Measurements from ENCODE around the gene EFHD1. TPM values are rescaled to one million over a fixed set of nuclear protein-coding genes. Genes with fewer than 3 reads are reported as not detected.

EFHD1 gene, protein sequence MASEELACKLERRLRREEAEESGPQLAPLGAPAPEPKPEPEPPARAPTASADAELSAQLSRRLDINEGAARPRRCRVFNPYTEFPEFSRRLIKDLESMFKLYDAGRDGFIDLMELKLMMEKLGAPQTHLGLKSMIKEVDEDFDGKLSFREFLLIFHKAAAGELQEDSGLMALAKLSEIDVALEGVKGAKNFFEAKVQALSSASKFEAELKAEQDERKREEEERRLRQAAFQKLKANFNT
- 0.33 TPM for total RNA-seq
- polyA plus RNA-seq: 14.1 TPM
- long read RNA-seq, donor 1: 0 reads
- long read RNA-seq, donor 2, partial matches to known transcripts: 0 of 3 reads
- long read RNA-seq, donor 2, other reads (novel, unspliced or antisense): 0 of 3 reads
- long read RNA-seq, donor 3, partial matches to known transcripts: 0 of 1 reads
- long read RNA-seq, donor 3, other reads (novel, unspliced or antisense): 0 of 1 reads
- long read RNA-seq, donor 4: 0 reads
- long read RNA-seq, donor 5, transcript EFHD1-201 (4 exons, 2,259 nt): major isoform, 7 of 8 reads
- long read RNA-seq, donor 5, partial matches to known transcripts: 0 of 8 reads
- long read RNA-seq, donor 5, other reads (novel, unspliced or antisense): 0 of 8 reads
- long read RNA-seq, donor 6: 0 reads
- long read RNA-seq, donor 7: 0 reads
- long read RNA-seq, donor 8: 0 reads
- long read RNA-seq, donor 9: 0 reads
- long read RNA-seq, donor 10: 0 reads

- H3K27me3 ChIP-seq (ENCODE audit: control insufficient read depth in 2 of 2, insufficient read depth in 1 of 2, low read length in 1 of 2): peaks cover 63 to 92% of the 10 kb centered on the region in 2 donors
- peak within 1 kb of the TSS; percentile 33 to 49 for H3K4me3 ChIP-seq (ENCODE audit: low read length in 2 of 2)
- DNase-seq (ENCODE audit: low read depth in 6 of 9, low spot score in 9 of 9): peak in 8 of 9 donors; percentile 1 to 64 (median 24)
- H3K4me1 ChIP-seq (ENCODE audit: control insufficient read depth in 2 of 2, insufficient read depth in 2 of 2, low read length in 2 of 2): peaks cover 5 to 6% of the 10 kb centered on the region in 2 donors
- no peak within 1 kb of the TSS for H3K27ac ChIP-seq (ENCODE audit: low read depth in 1 of 2, low read length in 1 of 2)
- H3K9me3 ChIP-seq (ENCODE audit: control insufficient read depth in 2 of 2, insufficient read depth in 1 of 2, low read length in 1 of 2): peaks cover 0 to 1% of the 10 kb centered on the region in 2 donors
- no peaks in the 10 kb centered on the region for H3K36me3 ChIP-seq (ENCODE audit: control insufficient read depth in 2 of 2, insufficient read depth in 2 of 2, low read length in 1 of 2)
- 1% methylated on average over 90 of the region's 90 CpGs for WGBS
Measured at GRCh38 chr2:232633413-232634205, at the start of gene EFHD1. Gene EFHD1, plus strand, starts transcription at chr2:232633604. Its CDS starts 101 bp downstream, at chr2:232633705.

DNA sequence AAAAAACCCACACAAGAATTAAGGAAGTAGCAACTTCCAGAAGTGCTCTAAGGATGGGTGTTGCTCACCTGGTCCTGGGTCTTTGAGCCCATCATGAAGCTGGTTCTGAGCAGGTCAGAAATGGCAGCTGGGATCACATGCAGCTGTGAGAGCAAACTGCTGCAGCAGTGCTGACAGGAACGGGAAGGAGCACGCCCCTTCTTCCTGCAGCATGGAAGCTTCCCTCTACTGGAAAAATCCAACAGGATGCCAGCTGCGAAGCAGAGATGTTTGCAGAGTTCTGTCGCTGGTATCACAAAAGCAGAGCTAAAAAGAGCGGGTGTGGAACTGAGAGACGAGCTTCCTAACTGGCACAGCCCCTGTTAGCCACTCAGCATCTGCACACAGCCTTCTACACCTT, 49.2 kb upstream of the EFHD1 start:
- no peaks in the 10 kb centered on the region for H3K9me3 ChIP-seq (ENCODE audit: control insufficient read depth in 2 of 2, insufficient read depth in 1 of 2, low read length in 1 of 2)
- H3K27ac ChIP-seq (ENCODE audit: low read depth in 1 of 2, low read length in 1 of 2): no peak overlapping the region
- no peaks in the 10 kb centered on the region for H3K4me1 ChIP-seq (ENCODE audit: control insufficient read depth in 2 of 2, insufficient read depth in 2 of 2, low read length in 2 of 2)
- 97% methylated on average over 6 of the region's 6 CpGs for WGBS
- peaks cover 23 to 24% of the 10 kb centered on the region in 2 donors for H3K36me3 ChIP-seq (ENCODE audit: control insufficient read depth in 2 of 2, insufficient read depth in 2 of 2, low read length in 1 of 2)
- H3K4me3 ChIP-seq (ENCODE audit: low read length in 2 of 2): no peak overlapping the region
- H3K27me3 ChIP-seq (ENCODE audit: control insufficient read depth in 2 of 2, insufficient read depth in 1 of 2, low read length in 1 of 2): no peaks in the 10 kb centered on the region
- no peak for DNase-seq (ENCODE audit: low read depth in 6 of 9, low spot score in 9 of 9)

GRCh38 chr2:232586943-232587505, 46.4 kb upstream of the EFHD1 start:
- no peaks in the 10 kb centered on the region for H3K9me3 ChIP-seq (ENCODE audit: control insufficient read depth in 2 of 2, insufficient read depth in 1 of 2, low read length in 1 of 2)

GRCh38 chr2:232587512-232587911, 45.9 kb upstream of the EFHD1 start:
- 82% methylated on average over 7 of the region's 7 CpGs for WGBS
- Histone ChIP-seq H3K36me3 (ENCODE audit: control insufficient read depth in 2 of 2, insufficient read depth in 2 of 2, low read length in 1 of 2) (peaks cover 4 to 8% of the 10 kb centered on the region in 2 donors), H3K4me1 (ENCODE audit: control insufficient read depth in 2 of 2, insufficient read depth in 2 of 2, low read length in 2 of 2) (no peaks in the 10 kb centered on the region), H3K9me3 (ENCODE audit: control insufficient read depth in 2 of 2, insufficient read depth in 1 of 2, low read length in 1 of 2) (no peaks in the 10 kb centered on the region), H3K27me3 (ENCODE audit: control insufficient read depth in 2 of 2, insufficient read depth in 1 of 2, low read length in 1 of 2) (no peaks in the 10 kb centered on the region), H3K4me3 (ENCODE audit: low read length in 2 of 2) (no peak overlapping the region), H3K27ac (ENCODE audit: low read depth in 1 of 2, low read length in 1 of 2) (no peak overlapping the region)
- no peak for DNase-seq (ENCODE audit: low read depth in 6 of 9, low spot score in 9 of 9)

More at GRCh38 chr2:232586943-232587505, 46.4 kb upstream of the EFHD1 start:
- H3K4me1 ChIP-seq (ENCODE audit: control insufficient read depth in 2 of 2, insufficient read depth in 2 of 2, low read length in 2 of 2): no peaks in the 10 kb centered on the region
- H3K27ac ChIP-seq (ENCODE audit: low read depth in 1 of 2, low read length in 1 of 2): no peak overlapping the region
- no peak overlapping the region for H3K4me3 ChIP-seq (ENCODE audit: low read length in 2 of 2)
- no peaks in the 10 kb centered on the region for H3K27me3 ChIP-seq (ENCODE audit: control insufficient read depth in 2 of 2, insufficient read depth in 1 of 2, low read length in 1 of 2)
- peaks cover 5 to 12% of the 10 kb centered on the region in 2 donors for H3K36me3 ChIP-seq (ENCODE audit: control insufficient read depth in 2 of 2, insufficient read depth in 2 of 2, low read length in 1 of 2)
- no peak for DNase-seq (ENCODE audit: low read depth in 6 of 9, low spot score in 9 of 9)
- WGBS: 96% methylated on average over 5 of the region's 5 CpGs

GRCh38 chr2:232588031-232588430, 45.4 kb upstream of the EFHD1 start:
- H3K4me3 ChIP-seq (ENCODE audit: low read length in 2 of 2): no peak overlapping the region
- H3K9me3 ChIP-seq (ENCODE audit: control insufficient read depth in 2 of 2, insufficient read depth in 1 of 2, low read length in 1 of 2): no peaks in the 10 kb centered on the region
- H3K27me3 ChIP-seq (ENCODE audit: control insufficient read depth in 2 of 2, insufficient read depth in 1 of 2, low read length in 1 of 2): no peaks in the 10 kb centered on the region
- DNase-seq (ENCODE audit: low read depth in 6 of 9, low spot score in 9 of 9): no peak
- H3K27ac ChIP-seq (ENCODE audit: low read depth in 1 of 2, low read length in 1 of 2): no peak overlapping the region
- WGBS: 98% methylated on average over 8 of the region's 8 CpGs
- H3K4me1 ChIP-seq (ENCODE audit: control insufficient read depth in 2 of 2, insufficient read depth in 2 of 2, low read length in 2 of 2): no peaks in the 10 kb centered on the region
- peaks cover 4% of the 10 kb centered on the region in 2 donors for H3K36me3 ChIP-seq (ENCODE audit: control insufficient read depth in 2 of 2, insufficient read depth in 2 of 2, low read length in 1 of 2)

- Histone ChIP-seq H3K27ac (ENCODE audit: low read depth in 1 of 2, low read length in 1 of 2) (no peak overlapping the region), H3K4me3 (ENCODE audit: low read length in 2 of 2) (no peak overlapping the region), H3K36me3 (ENCODE audit: control insufficient read depth in 2 of 2, insufficient read depth in 2 of 2, low read length in 1 of 2) (peaks cover 3 to 4% of the 10 kb centered on the region in 2 donors), H3K9me3 (ENCODE audit: control insufficient read depth in 2 of 2, insufficient read depth in 1 of 2, low read length in 1 of 2) (no peaks in the 10 kb centered on the region), H3K27me3 (ENCODE audit: control insufficient read depth in 2 of 2, insufficient read depth in 1 of 2, low read length in 1 of 2) (no peaks in the 10 kb centered on the region), H3K4me1 (ENCODE audit: control insufficient read depth in 2 of 2, insufficient read depth in 2 of 2, low read length in 2 of 2) (no peaks in the 10 kb centered on the region)
- WGBS: 95% methylated on average over 18 of the region's 18 CpGs
- DNase-seq (ENCODE audit: low read depth in 6 of 9, low spot score in 9 of 9): peak in 1 of 9 donors; percentile 9
Measured at GRCh38 chr2:232588680-232589585, 44.5 kb upstream of the EFHD1 start.

DNA sequence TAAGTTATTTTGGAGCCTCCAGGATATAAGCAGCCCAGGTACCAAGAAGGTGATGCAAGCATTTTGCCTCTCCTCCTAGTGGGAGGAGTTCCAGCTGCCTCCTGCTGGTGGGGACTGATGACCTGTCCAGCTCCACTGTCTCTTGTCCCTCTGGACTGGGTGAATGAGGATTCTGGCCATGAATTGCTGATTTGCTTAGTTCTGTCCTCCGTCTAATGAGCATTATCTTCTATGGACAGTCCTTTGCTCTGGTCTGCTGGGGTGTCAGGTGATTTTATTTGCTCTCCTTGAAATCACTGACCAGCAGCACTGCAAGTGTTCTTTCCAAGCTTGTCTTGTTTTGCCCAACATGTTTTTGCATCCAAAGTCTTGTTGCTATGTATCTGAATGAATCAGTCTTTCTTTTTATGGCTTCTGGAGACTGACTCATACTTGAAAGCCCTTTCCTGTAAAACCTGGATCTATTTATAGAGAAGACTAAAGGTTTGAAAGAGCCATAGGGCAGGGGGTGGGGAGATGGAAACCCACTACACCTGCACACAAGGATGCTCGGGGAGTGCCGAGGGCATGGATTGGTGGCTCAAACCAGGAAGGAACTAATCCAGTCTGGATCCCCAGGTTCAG, 40.5 kb upstream of the EFHD1 start:
- Histone ChIP-seq H3K4me3 (ENCODE audit: low read length in 2 of 2) (no peak overlapping the region), H3K9me3 (ENCODE audit: control insufficient read depth in 2 of 2, insufficient read depth in 1 of 2, low read length in 1 of 2) (no peaks in the 10 kb centered on the region), H3K36me3 (ENCODE audit: control insufficient read depth in 2 of 2, insufficient read depth in 2 of 2, low read length in 1 of 2) (no peaks in the 10 kb centered on the region), H3K4me1 (ENCODE audit: control insufficient read depth in 2 of 2, insufficient read depth in 2 of 2, low read length in 2 of 2) (no peaks in the 10 kb centered on the region), H3K27ac (ENCODE audit: low read depth in 1 of 2, low read length in 1 of 2) (no peak overlapping the region), H3K27me3 (ENCODE audit: control insufficient read depth in 2 of 2, insufficient read depth in 1 of 2, low read length in 1 of 2) (no peaks in the 10 kb centered on the region)
- no peak for DNase-seq (ENCODE audit: low read depth in 6 of 9, low spot score in 9 of 9)
- WGBS: 97% methylated on average over 3 of the region's 3 CpGs

- no peaks in the 10 kb centered on the region for H3K36me3 ChIP-seq (ENCODE audit: control insufficient read depth in 2 of 2, insufficient read depth in 2 of 2, low read length in 1 of 2)
- no peaks in the 10 kb centered on the region for H3K9me3 ChIP-seq (ENCODE audit: control insufficient read depth in 2 of 2, insufficient read depth in 1 of 2, low read length in 1 of 2)
- no peak for DNase-seq (ENCODE audit: low read depth in 6 of 9, low spot score in 9 of 9)
- WGBS: 85% methylated on average over 7 of the region's 7 CpGs
- H3K4me3 ChIP-seq (ENCODE audit: low read length in 2 of 2): no peak overlapping the region
- no peaks in the 10 kb centered on the region for H3K27me3 ChIP-seq (ENCODE audit: control insufficient read depth in 2 of 2, insufficient read depth in 1 of 2, low read length in 1 of 2)
- H3K27ac ChIP-seq (ENCODE audit: low read depth in 1 of 2, low read length in 1 of 2): no peak overlapping the region
- H3K4me1 ChIP-seq (ENCODE audit: control insufficient read depth in 2 of 2, insufficient read depth in 2 of 2, low read length in 2 of 2): no peaks in the 10 kb centered on the region
Measured at GRCh38 chr2:232593982-232594381, 39.4 kb upstream of the EFHD1 start.

All from thymus (tissue), 14 donors.